ENCODE data around the gene RAB5B. TPM values are rescaled to one million over a fixed set of nuclear protein-coding genes. Genes with fewer than 3 reads are reported as not detected.

The RAB5B gene
- total and polyA plus RNA-seq, 9 donors, result 60.4 to 217 (median 117) TPM

- peaks cover 9% of the 10 kb centered on the region for H3K4me1 ChIP-seq (ENCODE audit: insufficient read depth)
- H3K4me3 ChIP-seq, result peak within 1 kb of the TSS; percentile 20
- no peak for TF ChIP-seq EP300 (IDR thresholded peaks at IDR 0.05)
- TF ChIP-seq CTCF (IDR thresholded peaks at IDR 0.05), result no peak
- no peak for TF ChIP-seq POLR2A (IDR thresholded peaks at IDR 0.05)
- 3 to 9% (median 3%) methylated on average over 10 of the region's 10 CpGs for WGBS, 3 donors
- no peaks in the 10 kb centered on the region for H3K36me3 ChIP-seq
- H3K9me3 ChIP-seq, result no peaks in the 10 kb centered on the region
- H3K27me3 ChIP-seq, result no peaks in the 10 kb centered on the region
- DNase-seq, result peak; percentile 86 to 94 (median 91)
- peak within 1 kb of the TSS; percentile 56 to 79 for H3K27ac ChIP-seq
- intact Hi-C loops (cut with DNase I), result no loop called here
These were observed 46.7 kb downstream of the RAB5B start, which contains the start of gene IKZF4 for GRCh38 chr12:56020423-56021184. Gene IKZF4 (plus strand): TSS chr12:56021043. CDS start chr12:56021494, 451 bp downstream.

GRCh38 chr12:56021889-56022497, 48.1 kb downstream of the RAB5B start:
- no peak for DNase-seq
- no peak for TF ChIP-seq EP300 (IDR thresholded peaks at IDR 0.05)
- no peak for TF ChIP-seq CTCF (IDR thresholded peaks at IDR 0.05)
- TF ChIP-seq POLR2A (IDR thresholded peaks at IDR 0.05), result no peak
- H3K27ac ChIP-seq, result peak overlapping the region; percentile 33 to 79
- intact Hi-C loops (cut with DNase I), result loop anchor here in 1 of 4 donors (2.0 kb wide), 1 partner anchor 63 kb away; no protein-coding TSS in a partner anchor
- 18 to 21% (median 18%) methylated on average over 2 of the region's 2 CpGs for WGBS, 3 donors
- no peaks in the 10 kb centered on the region for H3K36me3 ChIP-seq
- no peaks in the 10 kb centered on the region for H3K27me3 ChIP-seq
- H3K9me3 ChIP-seq, result no peaks in the 10 kb centered on the region
- peaks cover 9% of the 10 kb centered on the region for H3K4me1 ChIP-seq (ENCODE audit: insufficient read depth)
- peak overlapping the region; percentile 20 for H3K4me3 ChIP-seq

- no peaks in the 10 kb centered on the region for H3K9me3 ChIP-seq
- intact Hi-C loops (cut with DNase I), result no loop called here
- no peaks in the 10 kb centered on the region for H3K27me3 ChIP-seq
- no peak overlapping the region for H3K27ac ChIP-seq
- no peak overlapping the region for H3K4me3 ChIP-seq
- H3K4me1 ChIP-seq (ENCODE audit: insufficient read depth), result no peaks in the 10 kb centered on the region
- no peaks in the 10 kb centered on the region for H3K36me3 ChIP-seq
- 49 to 59% (median 58%) methylated on average over 5 of the region's 5 CpGs for WGBS, 3 donors
- no peak for DNase-seq
- TF ChIP-seq EP300 (IDR thresholded peaks at IDR 0.05), result no peak
- no peak for TF ChIP-seq CTCF (IDR thresholded peaks at IDR 0.05)
These were observed 54.8 kb downstream of the RAB5B start for GRCh38 chr12:56028511-56029165.

GRCh38 chr12:56029166-56029519, 55.3 kb downstream of the RAB5B start:
- no peak for TF ChIP-seq POLR2A (IDR thresholded peaks at IDR 0.05)
- no peak for TF ChIP-seq CTCF (IDR thresholded peaks at IDR 0.05)
- TF ChIP-seq EP300 (IDR thresholded peaks at IDR 0.05), result no peak
- no peaks in the 10 kb centered on the region for H3K9me3 ChIP-seq
- intact Hi-C loops (cut with DNase I), result no loop called here
- H3K27me3 ChIP-seq, result no peaks in the 10 kb centered on the region
- no peaks in the 10 kb centered on the region for H3K4me1 ChIP-seq (ENCODE audit: insufficient read depth)
- peak in 4 of 5 donors; percentile 38 to 61 (median 50) for DNase-seq
- H3K36me3 ChIP-seq, result no peaks in the 10 kb centered on the region
- no peak overlapping the region for H3K27ac ChIP-seq
- H3K4me3 ChIP-seq, result no peak overlapping the region

All from ovary (tissue), 9 donors.